Epithelial cell of esophagus (primary cell): Measurements from ENCODE around the gene NUMB.

Experiments
- DNase-seq: peaks from one replicate; pipeline ENCODE4 v3.0.0; 2010; ENCODE audit warnings: low read depth
- H3K4me3 ChIP-seq: 2 replicates; pipeline ENCODE4 v1.5.1; 2011; ENCODE audit warnings: mild to moderate bottlenecking, low read length, control low read depth
- CTCF ChIP-seq: IDR thresholded peaks from 2 replicates; pipeline ENCODE4 v1.5.1; 2011; ENCODE audit warnings: low read depth, mild to moderate bottlenecking, low read length, control low read depth, inconsistent platforms; ENCODE audit not compliant: insufficient read depth; ENCODE audit errors: missing control alignments

The NUMB gene

GRCh38 chr14:73474952-73475351, 16.6 kb upstream of the NUMB start:
- TF ChIP-seq CTCF, result no peak

DNA sequence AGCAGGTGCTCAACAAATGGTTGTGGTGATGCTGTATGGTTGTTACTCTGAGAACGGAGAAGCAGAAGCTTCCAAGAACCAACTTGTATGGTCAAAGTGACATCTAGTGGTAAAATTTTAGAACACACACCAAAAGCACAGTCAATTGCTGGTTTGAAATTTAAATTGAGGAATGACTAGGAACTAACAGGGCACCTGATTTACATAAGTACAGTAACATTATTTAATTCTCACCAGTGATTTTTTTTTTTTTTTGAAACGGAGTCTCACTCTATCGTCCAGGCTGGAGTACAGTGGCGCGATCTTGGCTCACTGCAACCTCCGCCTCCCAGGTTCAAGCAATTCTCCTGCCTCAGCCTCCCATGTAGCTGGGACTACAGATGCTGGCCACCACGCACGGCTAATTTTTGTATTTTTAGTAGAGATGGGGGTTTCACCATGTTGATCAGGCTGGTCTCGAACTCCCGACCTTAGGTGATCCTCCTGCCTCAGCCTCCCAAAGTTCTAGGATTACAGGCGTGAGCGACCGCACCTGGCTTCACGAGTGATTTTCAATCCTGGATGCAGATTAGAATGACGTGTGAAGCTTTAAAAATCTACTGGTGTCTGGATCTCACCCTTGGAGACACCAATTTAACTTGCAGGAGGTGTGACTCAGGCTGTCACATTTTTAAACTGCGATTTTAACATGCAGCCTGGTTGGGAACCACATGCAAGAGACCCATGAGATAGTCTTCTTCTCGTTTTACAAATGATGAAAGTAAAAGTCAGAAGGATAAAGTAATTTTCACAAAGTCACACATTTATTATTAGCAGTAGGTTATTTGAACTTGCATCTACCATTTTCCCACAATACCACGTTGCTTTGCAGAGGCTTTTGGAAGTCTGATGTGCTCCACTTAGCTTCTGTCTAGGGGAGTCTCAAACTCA, 14.1 kb upstream of the NUMB start:
- peak; percentile 66 for TF ChIP-seq CTCF
- no peak overlapping the region for H3K4me3 ChIP-seq
- DNase-seq, result peak; percentile 75

More at GRCh38 chr14:73474952-73475351, 16.6 kb upstream of the NUMB start:
- DNase-seq, result no peak
- no peak overlapping the region for H3K4me3 ChIP-seq

GRCh38 chr14:73471582-73472184, 13.3 kb upstream of the NUMB start:
- H3K4me3 ChIP-seq, result no peak overlapping the region
- no peak for TF ChIP-seq CTCF

GRCh38 chr14:73468828-73469375, 10.6 kb upstream of the NUMB start:
- no peak overlapping the region for H3K4me3 ChIP-seq
- TF ChIP-seq CTCF, result no peak
- no peak for DNase-seq

More at GRCh38 chr14:73471582-73472184, 13.3 kb upstream of the NUMB start:
- DNase-seq, result no peak

GRCh38 chr14:73467800-73468199, 9.5 kb upstream of the NUMB start:
- no peak for DNase-seq
- H3K4me3 ChIP-seq, result no peak overlapping the region
- TF ChIP-seq CTCF, result no peak

GRCh38 chr14:73467377-73467776, 9.0 kb upstream of the NUMB start:
- TF ChIP-seq CTCF, result no peak
- no peak for DNase-seq
- H3K4me3 ChIP-seq, result no peak overlapping the region

- TF ChIP-seq CTCF, result no peak
- no peak for DNase-seq
- H3K4me3 ChIP-seq, result no peak overlapping the region
Observed at GRCh38 chr14:73466861-73467260, 8.5 kb upstream of the NUMB start.
